ENCODE measurements around the gene BAK1.

BAK1 gene

DNA sequence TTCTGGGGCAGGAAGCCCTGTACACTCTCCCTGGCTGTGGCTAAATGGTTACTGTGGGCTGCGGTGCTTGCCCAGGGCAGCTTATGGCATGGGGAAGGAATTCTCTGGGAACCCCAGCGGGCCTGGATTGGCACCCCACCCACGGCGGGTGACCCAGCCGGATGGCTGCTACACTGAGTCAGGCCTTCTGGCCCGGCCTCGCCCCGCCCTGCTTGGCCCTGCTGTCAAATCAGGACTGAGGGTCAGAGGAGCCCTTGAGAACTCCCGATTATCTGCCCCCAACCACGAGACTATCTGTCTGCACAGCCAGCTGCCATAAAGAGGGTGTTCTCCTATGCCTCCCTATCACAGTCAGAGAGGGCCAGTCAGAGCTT, 33.7 kb upstream of the BAK1 start:
- no peak overlapping the region for H3K4me3 Mint-ChIP-seq
- no peak overlapping the region for H3K27ac Mint-ChIP-seq
- no peak for ATAC-seq
- no peaks in the 10 kb centered on the region for H3K9me3 Mint-ChIP-seq
- peaks cover 1% of the 10 kb centered on the region for H3K4me1 Mint-ChIP-seq
- no peaks in the 10 kb centered on the region for H3K36me3 Mint-ChIP-seq (ENCODE audit: low read depth)
- DNase-seq, result no peak
- peaks cover 2% of the 10 kb centered on the region for H3K27me3 Mint-ChIP-seq

- no peak overlapping the region for H3K27ac Mint-ChIP-seq
- H3K4me3 Mint-ChIP-seq, result no peak overlapping the region
- no peak for DNase-seq
- H3K9me3 Mint-ChIP-seq, result no peaks in the 10 kb centered on the region
- peaks cover 2% of the 10 kb centered on the region for H3K27me3 Mint-ChIP-seq
- no peaks in the 10 kb centered on the region for H3K36me3 Mint-ChIP-seq (ENCODE audit: low read depth)
- peaks cover 1% of the 10 kb centered on the region for H3K4me1 Mint-ChIP-seq
- ATAC-seq, result no peak
These were observed 33.2 kb upstream of the BAK1 start for GRCh38 chr6:33613146-33613794.

DNA sequence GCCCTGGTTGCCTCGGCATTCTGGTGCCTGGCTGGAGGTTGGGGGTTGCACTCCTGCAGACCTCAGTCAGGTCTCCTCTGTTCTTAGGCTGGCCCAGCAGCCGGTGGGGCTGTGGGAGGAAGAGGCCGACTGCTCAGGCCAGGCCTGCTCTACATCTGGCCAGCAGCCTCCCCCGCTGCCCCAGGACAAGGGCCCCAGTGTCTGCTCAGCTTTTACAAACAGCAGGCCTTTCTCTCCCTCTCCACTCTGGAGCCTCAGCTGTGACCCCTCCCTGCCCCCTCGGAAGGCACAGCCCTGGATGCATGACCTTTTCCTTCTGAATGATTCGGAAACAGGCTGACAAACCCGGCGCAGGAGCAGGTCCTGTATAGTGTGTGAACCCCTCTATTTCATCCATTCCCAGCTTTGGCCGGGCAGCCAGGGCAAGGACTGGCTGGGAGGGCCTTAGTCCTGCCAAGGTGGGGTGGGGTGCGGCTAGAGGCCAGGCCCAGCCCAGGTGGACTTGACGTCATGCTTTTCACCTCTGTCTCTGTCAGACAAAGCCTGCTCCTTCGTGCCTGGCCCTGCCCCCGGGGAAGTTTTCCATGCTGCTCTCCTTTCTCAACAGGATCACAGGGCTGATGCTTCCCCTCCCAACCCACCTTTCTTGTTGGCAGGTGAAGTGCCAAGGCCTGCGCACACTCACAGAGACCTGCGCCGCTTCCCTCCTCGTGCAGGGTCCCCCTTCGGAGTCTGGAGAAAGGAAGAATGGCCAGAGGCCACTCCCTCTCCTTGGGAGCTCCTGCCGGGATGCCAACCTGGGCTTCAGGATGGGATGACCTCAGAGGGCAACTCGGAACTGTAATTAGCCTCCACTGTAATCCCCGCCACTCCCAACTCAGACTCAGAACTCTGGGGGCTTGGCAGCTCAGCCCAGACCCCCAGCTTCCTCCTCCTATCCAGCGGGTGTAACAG, 31.0 kb upstream of the BAK1 start:
- Mint-ChIP-seq H3K9me3 (no peaks in the 10 kb centered on the region), H3K4me3 (no peak overlapping the region), H3K27ac (no peak overlapping the region), H3K36me3 (ENCODE audit: low read depth) (no peaks in the 10 kb centered on the region), H3K4me1 (no peaks in the 10 kb centered on the region), H3K27me3 (no peaks in the 10 kb centered on the region)
- ATAC-seq (no peak), DNase-seq (no peak)

- Mint-ChIP-seq H3K27me3 (no peaks in the 10 kb centered on the region), H3K9me3 (peaks cover 4% of the 10 kb centered on the region), H3K27ac (no peak overlapping the region), H3K36me3 (ENCODE audit: low read depth) (no peaks in the 10 kb centered on the region), H3K4me3 (no peak overlapping the region), H3K4me1 (no peaks in the 10 kb centered on the region)
- no peak for ATAC-seq
- DNase-seq, result no peak
These were observed 30.0 kb upstream of the BAK1 start for GRCh38 chr6:33610067-33610466.

GRCh38 chr6:33609528-33609927, 29.5 kb upstream of the BAK1 start:
- Mint-ChIP-seq H3K9me3 (peaks cover 6% of the 10 kb centered on the region), H3K27me3 (no peaks in the 10 kb centered on the region), H3K36me3 (ENCODE audit: low read depth) (no peaks in the 10 kb centered on the region), H3K4me1 (no peaks in the 10 kb centered on the region), H3K4me3 (no peak overlapping the region), H3K27ac (no peak overlapping the region)
- no peak for DNase-seq
- no peak for ATAC-seq

DNA sequence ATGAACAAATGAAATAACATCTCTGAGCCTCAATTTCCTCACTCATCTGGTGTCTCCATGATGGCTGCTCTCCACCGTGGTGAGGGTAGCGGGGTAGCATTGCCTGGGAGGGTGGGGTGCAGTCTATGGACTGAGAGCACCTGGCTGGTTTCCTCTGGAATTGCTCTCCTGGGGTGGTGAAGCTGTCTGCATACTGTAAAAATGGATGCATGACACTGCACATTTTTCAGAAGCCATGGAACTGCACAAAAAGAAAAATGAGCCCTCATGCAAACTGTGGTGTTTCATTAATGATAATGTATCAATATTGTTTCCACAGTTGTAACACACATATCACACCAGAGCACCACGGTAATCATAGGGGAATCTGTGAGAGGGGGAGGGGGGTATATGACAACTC, 28.9 kb upstream of the BAK1 start:
- no peaks in the 10 kb centered on the region for H3K4me1 Mint-ChIP-seq
- H3K9me3 Mint-ChIP-seq, result peaks cover 6% of the 10 kb centered on the region
- no peaks in the 10 kb centered on the region for H3K27me3 Mint-ChIP-seq
- H3K36me3 Mint-ChIP-seq (ENCODE audit: low read depth), result no peaks in the 10 kb centered on the region
- ATAC-seq, result no peak
- no peak overlapping the region for H3K27ac Mint-ChIP-seq
- no peak for DNase-seq
- no peak overlapping the region for H3K4me3 Mint-ChIP-seq

DNA sequence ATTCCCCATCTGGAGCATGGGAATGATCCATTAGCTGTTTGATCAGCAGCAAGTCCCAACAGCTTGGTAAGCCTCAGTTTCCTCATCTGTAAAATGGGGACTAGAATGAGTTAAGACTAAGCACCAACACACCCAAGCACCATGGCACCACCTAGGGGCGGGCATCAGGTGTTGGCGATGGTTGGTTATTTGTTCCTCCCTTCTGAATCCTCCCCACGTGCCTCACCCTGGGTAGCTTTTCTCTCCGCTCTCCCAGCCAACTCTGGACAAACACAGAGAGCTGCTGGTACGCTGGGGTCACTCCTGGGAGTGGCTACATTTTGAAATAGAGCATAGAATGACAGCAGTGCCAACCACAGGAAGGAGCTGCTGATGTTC, 27.7 kb upstream of the BAK1 start:
- Mint-ChIP-seq H3K4me1 (no peaks in the 10 kb centered on the region), H3K27me3 (no peaks in the 10 kb centered on the region), H3K4me3 (no peak overlapping the region), H3K36me3 (ENCODE audit: low read depth) (no peaks in the 10 kb centered on the region), H3K9me3 (peaks cover 6% of the 10 kb centered on the region), H3K27ac (no peak overlapping the region)
- ATAC-seq, result peak; percentile 75
- DNase-seq, result peak; percentile 53

DNA sequence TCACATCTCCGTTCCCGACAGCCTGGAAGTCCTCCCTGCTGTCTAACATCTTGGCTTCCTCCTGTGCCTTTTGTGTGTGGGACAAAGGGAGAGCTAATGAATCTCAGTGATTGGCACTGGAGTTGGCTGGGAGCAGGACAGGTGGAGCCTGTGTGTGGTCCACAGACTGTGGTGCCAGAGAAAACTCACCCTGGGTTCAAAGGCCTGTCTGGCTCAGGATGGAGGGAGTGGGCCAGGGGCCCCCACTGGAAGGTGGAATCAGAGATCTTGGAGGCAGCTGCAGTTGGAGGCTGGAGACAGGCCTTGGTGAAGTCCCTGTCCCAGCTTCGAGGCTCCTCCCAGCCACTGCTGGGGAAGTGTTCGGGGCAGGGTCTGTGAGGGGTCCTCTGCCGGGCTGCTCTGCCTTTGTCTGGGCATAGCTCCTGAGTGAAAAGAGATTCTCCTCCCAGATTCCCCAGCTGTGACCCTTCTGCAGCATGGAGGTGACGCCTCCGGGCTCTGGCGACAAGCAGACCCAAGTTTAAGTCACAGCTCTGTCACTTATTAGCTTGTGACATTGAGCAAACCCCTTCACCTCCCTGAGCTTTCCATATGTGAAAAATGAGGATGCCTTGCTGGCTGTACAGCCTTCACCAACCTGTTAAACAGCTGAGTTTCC, 27.2 kb upstream of the BAK1 start:
- H3K4me3 Mint-ChIP-seq, result no peak overlapping the region
- H3K4me1 Mint-ChIP-seq, result no peaks in the 10 kb centered on the region
- ATAC-seq (no peak), DNase-seq (no peak)
- H3K27ac Mint-ChIP-seq, result no peak overlapping the region
- no peaks in the 10 kb centered on the region for H3K27me3 Mint-ChIP-seq
- no peaks in the 10 kb centered on the region for H3K36me3 Mint-ChIP-seq (ENCODE audit: low read depth)
- peaks cover 6% of the 10 kb centered on the region for H3K9me3 Mint-ChIP-seq

GRCh38 chr6:33606642-33607041, 26.6 kb upstream of the BAK1 start:
- Mint-ChIP-seq H3K4me3 (no peak overlapping the region), H3K36me3 (ENCODE audit: low read depth) (no peaks in the 10 kb centered on the region), H3K4me1 (no peaks in the 10 kb centered on the region), H3K27me3 (no peaks in the 10 kb centered on the region), H3K27ac (no peak overlapping the region), H3K9me3 (peaks cover 6% of the 10 kb centered on the region)
- ATAC-seq (no peak), DNase-seq (no peak)

DNA sequence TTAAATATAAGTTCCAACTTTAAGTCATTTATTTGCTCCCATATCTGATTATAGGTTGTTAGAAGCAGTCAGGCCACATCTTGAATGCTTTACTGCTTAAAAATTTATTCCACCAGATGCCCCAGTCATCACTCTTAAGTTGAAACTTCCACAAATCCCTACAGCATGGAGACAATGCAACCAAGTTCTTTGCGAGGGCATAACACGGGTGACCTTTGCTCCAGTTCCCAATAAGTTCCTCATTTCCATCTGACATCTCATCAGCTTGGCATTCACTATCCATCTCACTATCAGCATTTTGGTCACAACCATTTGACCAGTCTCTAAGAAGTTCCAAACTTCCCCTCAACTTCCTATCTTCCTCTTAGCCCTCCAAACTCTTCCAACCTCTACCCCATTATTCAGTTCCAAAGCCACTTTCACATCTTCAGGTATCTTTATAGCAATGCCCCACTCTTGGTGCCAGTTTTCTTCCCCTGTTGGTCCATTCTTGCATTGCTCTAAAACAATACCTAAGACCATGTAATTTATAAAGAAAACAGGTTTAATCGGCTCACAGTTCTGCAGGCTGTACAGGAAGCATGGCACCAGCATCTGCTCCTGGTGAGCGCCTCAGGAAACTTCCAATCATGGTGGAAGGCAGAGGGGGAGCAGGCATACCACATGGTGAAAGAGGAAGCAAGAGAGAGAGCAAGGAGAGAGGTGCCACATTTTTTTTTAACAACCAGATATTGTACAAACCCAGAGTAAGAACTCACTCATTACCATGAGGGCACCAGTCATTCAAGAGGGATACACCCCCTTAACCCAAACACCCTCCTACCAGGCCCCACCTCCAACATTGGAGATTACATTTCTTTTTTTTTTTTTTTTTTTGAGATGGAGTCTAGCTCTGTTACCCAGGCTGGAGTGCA, 25.1 kb upstream of the BAK1 start:
- Mint-ChIP-seq H3K27me3 (no peaks in the 10 kb centered on the region), H3K36me3 (ENCODE audit: low read depth) (no peaks in the 10 kb centered on the region), H3K27ac (no peak overlapping the region), H3K4me3 (no peak overlapping the region), H3K4me1 (no peaks in the 10 kb centered on the region), H3K9me3 (peaks cover 6% of the 10 kb centered on the region)
- ATAC-seq (no peak), DNase-seq (no peak)

DNA sequence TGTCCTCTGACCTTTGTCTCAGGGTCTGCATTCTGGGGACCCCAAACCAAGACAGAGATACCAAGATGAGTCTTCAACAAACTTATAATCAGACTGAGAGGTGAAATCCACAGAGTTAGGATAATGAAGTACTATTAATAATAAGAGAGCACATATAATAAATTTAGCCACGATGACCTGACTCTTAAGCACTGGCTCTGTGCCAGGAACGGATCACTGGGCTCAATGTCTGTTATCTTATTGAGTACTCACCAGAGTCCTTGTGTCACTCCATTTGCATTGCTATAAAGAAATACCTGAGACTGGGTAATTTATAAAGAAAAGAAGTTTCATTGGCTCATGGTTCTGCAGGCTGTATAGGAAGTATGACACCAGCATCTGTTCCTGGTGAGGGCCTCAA, 22.1 kb upstream of the BAK1 start:
- no peaks in the 10 kb centered on the region for H3K36me3 Mint-ChIP-seq (ENCODE audit: low read depth)

DNA sequence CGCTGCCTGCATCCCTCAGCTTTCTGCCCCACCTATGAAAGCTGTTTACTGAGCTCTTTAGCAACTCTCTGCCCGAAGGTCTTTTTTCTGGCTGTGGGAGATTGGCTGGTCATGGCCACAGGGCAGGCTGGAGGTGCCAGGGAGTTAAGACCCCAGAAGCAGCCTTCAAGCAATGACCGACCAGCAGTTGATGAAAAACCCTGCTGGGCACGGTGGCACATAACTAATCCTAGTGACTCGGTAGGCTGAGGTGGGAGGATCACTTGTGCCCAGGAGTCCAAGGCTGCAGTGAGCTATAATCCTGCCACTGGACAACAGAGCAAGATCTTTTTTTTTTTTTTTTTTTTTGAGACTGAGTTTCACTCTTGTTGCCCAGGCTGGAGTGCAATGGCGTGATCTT, 20.7 kb upstream of the BAK1 start:
- DNase-seq, result no peak
- Mint-ChIP-seq H3K9me3 (peaks cover 6% of the 10 kb centered on the region), H3K27me3 (no peaks in the 10 kb centered on the region), H3K36me3 (ENCODE audit: low read depth) (no peaks in the 10 kb centered on the region), H3K4me3 (no peak overlapping the region), H3K4me1 (peaks cover 12% of the 10 kb centered on the region), H3K27ac (no peak overlapping the region)
- no peak for ATAC-seq

More for the DNA sequence above, 22.1 kb upstream of the BAK1 start:
- H3K4me1 Mint-ChIP-seq, result peaks cover 3% of the 10 kb centered on the region
- H3K27me3 Mint-ChIP-seq, result no peaks in the 10 kb centered on the region
- no peak for ATAC-seq
- H3K27ac Mint-ChIP-seq, result no peak overlapping the region
- no peak for DNase-seq
- no peak overlapping the region for H3K4me3 Mint-ChIP-seq
- H3K9me3 Mint-ChIP-seq, result peaks cover 6% of the 10 kb centered on the region

DNA sequence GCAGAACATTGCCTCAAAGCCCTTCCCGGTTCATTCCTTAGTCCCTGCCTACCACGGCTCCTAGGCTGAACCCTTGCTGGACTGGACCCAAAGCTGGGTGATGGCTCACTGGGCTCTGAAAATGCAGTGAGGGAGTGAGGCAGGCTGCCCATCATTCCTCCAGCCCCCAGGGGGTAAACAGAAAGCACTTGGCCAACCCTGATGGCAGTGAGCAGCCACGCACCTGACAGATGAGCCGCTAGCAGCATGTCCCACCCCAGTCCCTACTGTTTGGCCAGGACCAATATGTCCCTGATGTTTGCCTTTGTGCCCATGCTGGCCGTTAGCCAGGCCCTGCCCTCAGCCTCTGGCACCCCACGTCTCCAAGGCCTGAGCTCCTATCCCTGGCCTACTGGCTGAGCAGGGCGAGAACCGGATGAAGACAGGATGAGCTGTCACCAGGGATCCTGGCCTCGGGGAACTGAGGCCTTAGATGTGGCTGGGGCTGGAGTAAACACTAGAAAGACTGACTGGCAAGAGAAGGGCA, 19.4 kb upstream of the BAK1 start:
- Mint-ChIP-seq H3K36me3 (ENCODE audit: low read depth) (no peaks in the 10 kb centered on the region), H3K27ac (no peak overlapping the region), H3K4me3 (no peak overlapping the region), H3K4me1 (peaks cover 15% of the 10 kb centered on the region), H3K27me3 (no peaks in the 10 kb centered on the region), H3K9me3 (no peaks in the 10 kb centered on the region)
- DNase-seq, result no peak
- no peak for ATAC-seq
